Hepatocyte (in vitro differentiated cells): ENCODE data around the gene URGCP. TPM values are rescaled to one million over a fixed set of nuclear protein-coding genes. Genes with fewer than 3 reads are reported as not detected.

Experiments
- DNase-seq: peaks from one replicate; pipeline ENCODE4 v3.0.0-alpha.2; 2016; ENCODE audit warnings: low spot score
- H2AFZ ChIP-seq: fragments of 200-600 bp; sonication (generic); 2 replicates; pipeline ENCODE4 v1.6.0; 2016; ENCODE audit warnings: antibody characterized with exemption, mild to moderate bottlenecking
- H3K27ac ChIP-seq: fragments of 200-600 bp; sonication (generic); 2 replicates; pipeline ENCODE4 v1.5.1; 2016; ENCODE audit warnings: mild to moderate bottlenecking
- H3K27me3 ChIP-seq: fragments of 200-600 bp; sonication (generic); 2 replicates; pipeline ENCODE4 v1.6.1; 2016
- H3K36me3 ChIP-seq: fragments of 200-600 bp; sonication (generic); replicated peaks from 2 replicates; pipeline ENCODE4 v1.5.1; 2016; ENCODE audit warnings: low read depth; ENCODE audit not compliant: insufficient read depth
- H3K4me1 ChIP-seq: fragments of 200-600 bp; sonication (generic); 2 replicates; pipeline ENCODE4 v1.5.1; 2016; ENCODE audit warnings: mild to moderate bottlenecking, moderate library complexity; ENCODE audit not compliant: insufficient read depth
- H3K4me2 ChIP-seq: fragments of 200-600 bp; sonication (generic); 2 replicates; pipeline ENCODE4 v1.6.0; 2016
- H3K4me3 ChIP-seq: fragments of 200-600 bp; sonication (generic); 2 replicates; pipeline ENCODE4 v1.5.1; 2016; ENCODE audit warnings: mild to moderate bottlenecking
- H3K79me2 ChIP-seq: fragments of 200-600 bp; sonication (generic); 2 replicates; pipeline ENCODE4 v1.6.0; 2017; ENCODE audit warnings: mild to moderate bottlenecking
- H3K9me2 ChIP-seq: fragments of 200-600 bp; sonication (generic); replicated peaks from 2 replicates; pipeline ENCODE4 v1.6.0; 2017; ENCODE audit warnings: mild to moderate bottlenecking; ENCODE audit not compliant: insufficient read depth
- H3K9me3 ChIP-seq: fragments of 200-600 bp; sonication (generic); 2 replicates; pipeline ENCODE4 v1.5.1; 2016; ENCODE audit warnings: low read depth, mild to moderate bottlenecking
- H4K20me1 ChIP-seq: fragments of 200-600 bp; sonication (generic); 2 replicates; pipeline ENCODE4 v1.6.0; 2016; ENCODE audit warnings: mild to moderate bottlenecking; ENCODE audit not compliant: insufficient read depth, poor library complexity, severe bottlenecking
- EZH2 ChIP-seq: fragments of 200-600 bp; sonication (generic); IDR thresholded peaks from 2 replicates; pipeline ENCODE4 v1.6.1; 2016; ENCODE audit warnings: antibody characterized with exemption, mild to moderate bottlenecking, borderline replicate concordance
- EZH2phosphoT487 ChIP-seq: fragments of 200-600 bp; sonication (generic); IDR thresholded peaks from one replicate; pipeline ENCODE4 v1.6.1; 2018; ENCODE audit warnings: antibody characterized with exemption, mild to moderate bottlenecking, low read depth, moderate library complexity; ENCODE audit not compliant: unreplicated experiment, severe bottlenecking
- WGBS: methylation state at CpG from one replicate; pipeline ENCODE4 v1.1.6; 2016; ENCODE audit warnings: low lambda C conversion rate; ENCODE audit errors: missing lambda C conversion rate; 5-methylcytosine and 5-hydroxymethylcytosine counted together
- polyA plus RNA-seq: library from polyadenylated mRNA; unstranded; fragments of >200 nt; fragmentation: Nextera tagmentation; extraction: Ambion mirVana; gene quantifications from 2 replicates; pipeline ENCODE4 v1.2.1, GENCODE V29; 2016
- total RNA-seq: library from RNA; depleted of rRNA; stranded (reverse); fragments of >200 nt; gene quantifications from 2 replicates; pipeline ENCODE4 v1.2.3, GENCODE V29; 2014
- TF ChIP-seq, protein P1 (sequence below): fragments of 200-600 bp; sonication (generic); IDR thresholded peaks from 2 replicates; pipeline ENCODE4 v1.5.1; 2016; ENCODE audit warnings: antibody characterized with exemption, mild to moderate bottlenecking; ENCODE audit not compliant: poor library complexity

The URGCP gene
- total and polyA plus RNA-seq, 2 experiments from 2014 or later, result 28.7 to 31.9 TPM

DNA sequence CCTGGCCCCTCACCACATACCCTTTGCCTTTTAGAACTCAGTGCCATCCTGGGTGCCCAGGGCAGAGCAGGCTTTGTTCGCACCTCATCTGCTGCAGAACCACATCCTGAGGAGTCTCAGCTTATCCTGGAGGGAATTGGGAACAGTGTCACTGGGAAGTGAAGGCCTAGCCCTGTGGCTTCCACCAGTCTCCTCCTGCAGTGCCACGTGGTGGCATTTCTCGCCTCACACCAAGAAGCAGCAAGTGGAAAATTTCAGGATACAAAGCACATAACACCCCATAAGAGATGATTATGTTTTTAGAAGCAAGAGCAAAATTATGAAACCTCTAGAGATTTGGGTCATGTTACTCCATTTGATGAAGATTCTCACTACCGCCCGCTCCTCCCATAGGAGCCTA is 46.7 kb upstream of the URGCP start:
- Histone ChIP-seq H3K27ac (no peak overlapping the region), H3K4me3 (no peak overlapping the region), H3K27me3 (no peaks in the 10 kb centered on the region), H3K36me3 (no peaks in the 10 kb centered on the region), H4K20me1 (no peaks in the 10 kb centered on the region), H2AFZ (no peak overlapping the region), H3K4me1 (no peaks in the 10 kb centered on the region), H3K4me2 (no peak overlapping the region), H3K9me3 (no peaks in the 10 kb centered on the region), H3K79me2 (no peaks in the 10 kb centered on the region), H3K9me2 (no peaks in the 10 kb centered on the region)
- 98% methylated on average over 5 of the region's 5 CpGs for whole genome bisulfite sequencing
- TF ChIP-seq EZH2 (no peak), EZH2phosphoT487 (no peak)
- TF ChIP-seq, protein P1, sequence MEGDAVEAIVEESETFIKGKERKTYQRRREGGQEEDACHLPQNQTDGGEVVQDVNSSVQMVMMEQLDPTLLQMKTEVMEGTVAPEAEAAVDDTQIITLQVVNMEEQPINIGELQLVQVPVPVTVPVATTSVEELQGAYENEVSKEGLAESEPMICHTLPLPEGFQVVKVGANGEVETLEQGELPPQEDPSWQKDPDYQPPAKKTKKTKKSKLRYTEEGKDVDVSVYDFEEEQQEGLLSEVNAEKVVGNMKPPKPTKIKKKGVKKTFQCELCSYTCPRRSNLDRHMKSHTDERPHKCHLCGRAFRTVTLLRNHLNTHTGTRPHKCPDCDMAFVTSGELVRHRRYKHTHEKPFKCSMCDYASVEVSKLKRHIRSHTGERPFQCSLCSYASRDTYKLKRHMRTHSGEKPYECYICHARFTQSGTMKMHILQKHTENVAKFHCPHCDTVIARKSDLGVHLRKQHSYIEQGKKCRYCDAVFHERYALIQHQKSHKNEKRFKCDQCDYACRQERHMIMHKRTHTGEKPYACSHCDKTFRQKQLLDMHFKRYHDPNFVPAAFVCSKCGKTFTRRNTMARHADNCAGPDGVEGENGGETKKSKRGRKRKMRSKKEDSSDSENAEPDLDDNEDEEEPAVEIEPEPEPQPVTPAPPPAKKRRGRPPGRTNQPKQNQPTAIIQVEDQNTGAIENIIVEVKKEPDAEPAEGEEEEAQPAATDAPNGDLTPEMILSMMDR, result no peak
- no peak for DNase-seq

DNA sequence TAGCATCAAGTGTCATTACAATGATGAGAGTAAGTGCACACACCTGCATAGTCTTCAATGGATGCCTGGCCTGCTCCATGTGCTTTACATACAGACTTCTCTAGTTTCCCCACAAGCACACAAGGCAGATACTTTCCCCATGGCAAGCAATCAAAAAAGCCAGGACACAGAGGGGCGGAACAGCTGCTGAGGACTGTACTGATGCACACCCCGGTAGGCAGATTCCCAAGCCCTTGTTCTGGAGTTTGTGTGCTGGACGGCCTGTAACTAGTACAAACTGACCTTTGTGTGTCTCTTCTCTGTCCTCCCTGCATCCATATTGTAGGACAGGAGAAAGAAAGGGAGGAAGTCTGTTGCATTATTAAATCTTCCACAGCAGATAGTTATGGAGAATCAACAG is 45.6 kb upstream of the URGCP start:
- H3K27ac ChIP-seq, result no peak overlapping the region
- H4K20me1 ChIP-seq, result no peaks in the 10 kb centered on the region
- TF ChIP-seq EZH2phosphoT487 (no peak), EZH2 (no peak)
- TF ChIP-seq, protein P1, result no peak
- no peak overlapping the region for H2AFZ ChIP-seq
- 90% methylated on average over 3 of the region's 3 CpGs for WGBS
- H3K27me3 ChIP-seq, result no peaks in the 10 kb centered on the region
- H3K36me3 ChIP-seq, result no peaks in the 10 kb centered on the region
- no peaks in the 10 kb centered on the region for H3K9me3 ChIP-seq
- H3K79me2 ChIP-seq, result no peaks in the 10 kb centered on the region
- H3K4me3 ChIP-seq, result no peak overlapping the region
- no peaks in the 10 kb centered on the region for H3K4me1 ChIP-seq
- no peak for DNase-seq
- H3K4me2 ChIP-seq, result no peak overlapping the region
- H3K9me2 ChIP-seq, result no peaks in the 10 kb centered on the region

DNA sequence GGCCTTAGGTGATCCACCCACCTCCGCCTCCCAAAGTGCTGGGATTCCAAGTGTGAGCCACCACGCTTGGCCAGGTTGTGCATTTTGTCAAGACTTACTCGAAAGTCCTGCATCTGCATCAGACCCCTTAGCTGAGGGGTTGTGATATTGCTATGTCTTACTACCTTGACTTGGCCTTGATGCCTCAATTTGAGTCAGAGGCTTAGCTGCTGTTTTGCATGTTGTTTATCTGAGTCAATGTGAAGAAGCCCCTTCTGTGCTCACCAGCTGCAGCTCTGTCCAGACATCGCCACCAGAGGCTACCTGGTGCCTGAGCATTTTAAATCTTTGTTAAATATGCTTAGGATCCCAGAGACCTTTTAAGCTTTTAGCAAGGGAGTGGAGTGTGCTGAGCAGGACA is 37.9 kb upstream of the URGCP start:
- H2AFZ ChIP-seq, result no peak overlapping the region
- H3K9me2 ChIP-seq, result no peaks in the 10 kb centered on the region
- no peak overlapping the region for H3K4me3 ChIP-seq
- no peak overlapping the region for H3K27ac ChIP-seq
- H3K4me2 ChIP-seq, result no peak overlapping the region
- H3K27me3 ChIP-seq, result no peaks in the 10 kb centered on the region
- H3K9me3 ChIP-seq, result no peaks in the 10 kb centered on the region
- H3K79me2 ChIP-seq, result no peaks in the 10 kb centered on the region
- 91% methylated on average over 4 of the region's 4 CpGs for WGBS
- no peak for DNase-seq
- H4K20me1 ChIP-seq, result no peaks in the 10 kb centered on the region
- H3K4me1 ChIP-seq, result peaks cover 9% of the 10 kb centered on the region
- H3K36me3 ChIP-seq, result no peaks in the 10 kb centered on the region
- no peak for TF ChIP-seq EZH2phosphoT487
- TF ChIP-seq EZH2, result no peak
- TF ChIP-seq, protein P1, result no peak
